K562 (cell line): ENCODE measurements around the gene CGB3. TPM values are rescaled to one million over a fixed set of nuclear protein-coding genes. Genes with fewer than 3 reads are reported as not detected.

Experiments used
- CHCHD3 ChIP-seq: fragments of 250-450 bp; sonication (Bioruptor Pico); IDR thresholded peaks from 2 replicates; pipeline ENCODE4 v2.1.2; 2022; ENCODE audit warnings: mild to moderate bottlenecking
- E4F1 ChIP-seq: fragments of 250-450 bp; sonication (Bioruptor Pico); IDR thresholded peaks from 2 replicates; pipeline ENCODE4 v1.5.0; 2021; ENCODE audit warnings: mild to moderate bottlenecking, borderline replicate concordance
- ELK3 ChIP-seq: fragments of 450-650 bp; formaldehyde crosslinking; IDR thresholded peaks from 2 replicates; pipeline ENCODE4 v1.4.0; 2020; ENCODE audit warnings: mild to moderate bottlenecking
- GABPB1 ChIP-seq: sonication (generic); formaldehyde crosslinking; IDR thresholded peaks from 2 replicates; pipeline ENCODE4 v1.8.0; 2022; ENCODE audit warnings: mild to moderate bottlenecking, missing genetic modification reagents
- GATAD2B ChIP-seq: fragments of 450-650 bp; IDR thresholded peaks from 2 replicates; pipeline ENCODE4 v1.6.1; 2017; ENCODE audit warnings: mild to moderate bottlenecking, borderline replicate concordance
- KLF6 ChIP-seq: fragments of 250-450 bp; sonication (Bioruptor Pico); IDR thresholded peaks from 2 replicates; pipeline ENCODE4 v1.4.0; 2020; ENCODE audit warnings: mild to moderate bottlenecking, moderate library complexity, borderline replicate concordance
- NR3C1 ChIP-seq: sonication (generic); formaldehyde crosslinking; IDR thresholded peaks from 2 replicates; pipeline ENCODE4 v1.8.1; 2022; ENCODE audit warnings: missing genetic modification reagents
- NRF1 ChIP-seq, 2 experiments: fragments of 450-650 bp; IDR thresholded peaks in 1 of 2; conservative IDR thresholded peaks in 1 of 2; 2 replicates each; pipeline ENCODE4 v1.6.1; 2014; ENCODE audit warnings: mild to moderate bottlenecking in 2 of 2
- PREB ChIP-seq: sonication (generic); formaldehyde crosslinking; IDR thresholded peaks from 2 replicates; pipeline ENCODE4 v1.8.1; 2023; ENCODE audit warnings: mild to moderate bottlenecking, missing genetic modification reagents
- SNRNP70 ChIP-seq: fragments of 200-400 bp; formaldehyde crosslinking; optimal IDR thresholded peaks from 2 replicates; pipeline ENCODE3; 2017; ENCODE audit warnings: low read depth, low read length
- polyA plus RNA-seq, 8 experiments: library from polyadenylated mRNA; depleted of rRNA in 4 of 8; stranded (reverse) in 5 of 8; unstranded in 3 of 8; fragments of >200 nt; fragmentation: Nextera tagmentation in 2 of 8; fragmentation: Illumina TruSeq in 1 of 8; extraction: Ambion mirVana in 2 of 8; extraction: Trizol in 1 of 8; gene quantifications; 2 replicates each; pipeline versions ENCODE4 v1.2.1 to v1.2.3, GENCODE V29; 2011 to 2014; ENCODE audit warnings: inconsistent platforms in 1 of 8, missing spikeins in 1 of 8
- total RNA-seq, 7 experiments: library from RNA; depleted of rRNA in 6 of 7; stranded (reverse); fragments of >200 nt in 6 of 7; fragmentation: Illumina TruSeq in 2 of 7; extraction: Trizol in 2 of 7; gene quantifications; 2 replicates each; pipeline versions ENCODE4 v1.2.1 to v1.2.3, GENCODE V29; 2011 to 2021; ENCODE audit warnings: low replicate concordance in 1 of 7
- TF ChIP-seq, protein P1 (sequence below), 2 experiments: fragments of 450-650 bp in 1 of 2; sonication (generic) in 1 of 2; formaldehyde crosslinking in 1 of 2; IDR thresholded peaks; 2 replicates each; pipeline versions ENCODE4 v1.7.1 to v1.9.0; 2016 to 2022; ENCODE audit warnings: inconsistent platforms in 1 of 2, mild to moderate bottlenecking in 1 of 2, missing genetic modification reagents in 1 of 2
- TF ChIP-seq, protein P2 (sequence below): sonication (generic); IDR thresholded peaks from 2 replicates; pipeline ENCODE4 v1.6.1; 2016

CGB3 gene
- total and polyA plus RNA-seq, 9 of the 15 experiments (the other 6 are each of a cell fraction or from before 2014, with no cell fraction given): not detected

DNA sequence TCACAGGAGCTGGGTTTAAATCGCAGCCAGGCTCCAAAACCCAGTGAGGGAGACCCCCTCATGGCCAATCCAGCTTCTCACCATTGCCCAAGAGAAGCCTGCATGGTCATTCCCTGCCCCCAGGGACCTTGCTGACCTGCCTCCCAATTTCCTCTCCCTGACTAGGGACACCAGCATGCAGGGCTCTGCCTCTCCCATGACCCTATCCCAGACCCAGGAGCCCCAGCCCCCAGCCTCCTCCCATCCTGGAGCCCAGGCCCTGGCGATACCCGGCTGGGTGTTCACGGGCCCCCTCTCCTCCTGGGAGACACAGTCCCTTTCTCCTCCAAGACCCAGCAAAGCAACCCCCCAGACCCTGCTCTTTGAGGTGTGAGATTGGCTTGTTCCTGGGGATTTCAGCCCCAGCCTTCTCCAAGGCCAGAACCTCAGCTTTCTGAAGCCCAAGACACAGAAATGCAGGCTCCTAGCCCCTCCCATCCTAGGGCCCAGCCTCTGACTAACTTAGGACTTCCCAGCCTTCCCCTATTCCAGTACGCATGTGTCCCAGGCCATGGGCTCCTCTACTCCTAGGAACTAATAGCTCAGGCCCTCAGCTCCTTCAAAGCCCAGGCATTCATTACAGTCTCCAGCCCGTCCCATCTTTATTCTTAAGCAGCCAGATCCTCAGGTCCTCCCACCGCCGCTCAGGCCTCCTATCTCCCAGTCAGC lies 32.1 kb downstream of the CGB3 start (continued):
- TF ChIP-seq, protein P1, sequence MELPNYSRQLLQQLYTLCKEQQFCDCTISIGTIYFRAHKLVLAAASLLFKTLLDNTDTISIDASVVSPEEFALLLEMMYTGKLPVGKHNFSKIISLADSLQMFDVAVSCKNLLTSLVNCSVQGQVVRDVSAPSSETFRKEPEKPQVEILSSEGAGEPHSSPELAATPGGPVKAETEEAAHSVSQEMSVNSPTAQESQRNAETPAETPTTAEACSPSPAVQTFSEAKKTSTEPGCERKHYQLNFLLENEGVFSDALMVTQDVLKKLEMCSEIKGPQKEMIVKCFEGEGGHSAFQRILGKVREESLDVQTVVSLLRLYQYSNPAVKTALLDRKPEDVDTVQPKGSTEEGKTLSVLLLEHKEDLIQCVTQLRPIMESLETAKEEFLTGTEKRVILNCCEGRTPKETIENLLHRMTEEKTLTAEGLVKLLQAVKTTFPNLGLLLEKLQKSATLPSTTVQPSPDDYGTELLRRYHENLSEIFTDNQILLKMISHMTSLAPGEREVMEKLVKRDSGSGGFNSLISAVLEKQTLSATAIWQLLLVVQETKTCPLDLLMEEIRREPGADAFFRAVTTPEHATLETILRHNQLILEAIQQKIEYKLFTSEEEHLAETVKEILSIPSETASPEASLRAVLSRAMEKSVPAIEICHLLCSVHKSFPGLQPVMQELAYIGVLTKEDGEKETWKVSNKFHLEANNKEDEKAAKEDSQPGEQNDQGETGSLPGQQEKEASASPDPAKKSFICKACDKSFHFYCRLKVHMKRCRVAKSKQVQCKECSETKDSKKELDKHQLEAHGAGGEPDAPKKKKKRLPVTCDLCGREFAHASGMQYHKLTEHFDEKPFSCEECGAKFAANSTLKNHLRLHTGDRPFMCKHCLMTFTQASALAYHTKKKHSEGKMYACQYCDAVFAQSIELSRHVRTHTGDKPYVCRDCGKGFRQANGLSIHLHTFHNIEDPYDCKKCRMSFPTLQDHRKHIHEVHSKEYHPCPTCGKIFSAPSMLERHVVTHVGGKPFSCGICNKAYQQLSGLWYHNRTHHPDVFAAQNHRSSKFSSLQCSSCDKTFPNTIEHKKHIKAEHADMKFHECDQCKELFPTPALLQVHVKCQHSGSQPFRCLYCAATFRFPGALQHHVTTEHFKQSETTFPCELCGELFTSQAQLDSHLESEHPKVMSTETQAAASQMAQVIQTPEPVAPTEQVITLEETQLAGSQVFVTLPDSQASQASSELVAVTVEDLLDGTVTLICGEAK (IDR thresholded peaks at IDR 0.05): no peak
- TF ChIP-seq, protein P1 (CRISPR knock-in tag; IDR thresholded peaks at IDR 0.05): no peak
- TF ChIP-seq, protein P2, sequence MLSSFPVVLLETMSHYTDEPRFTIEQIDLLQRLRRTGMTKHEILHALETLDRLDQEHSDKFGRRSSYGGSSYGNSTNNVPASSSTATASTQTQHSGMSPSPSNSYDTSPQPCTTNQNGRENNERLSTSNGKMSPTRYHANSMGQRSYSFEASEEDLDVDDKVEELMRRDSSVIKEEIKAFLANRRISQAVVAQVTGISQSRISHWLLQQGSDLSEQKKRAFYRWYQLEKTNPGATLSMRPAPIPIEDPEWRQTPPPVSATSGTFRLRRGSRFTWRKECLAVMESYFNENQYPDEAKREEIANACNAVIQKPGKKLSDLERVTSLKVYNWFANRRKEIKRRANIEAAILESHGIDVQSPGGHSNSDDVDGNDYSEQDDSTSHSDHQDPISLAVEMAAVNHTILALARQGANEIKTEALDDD: 0 out of 2 replicates have a peak, but pooled peaks have one; percentile 26
- TF ChIP-seq KLF6 (CRISPR knock-in tag) (no peak), GATAD2B (no peak), E4F1 (CRISPR knock-in tag) (no peak), NRF1 (conservative IDR thresholded peaks at IDR 0.05 in 1 of 2, IDR thresholded peaks at IDR 0.05 in 1 of 2) (peak; percentile 81 to 84), GABPB1 (CRISPR knock-in tag) (no peak), PREB (no peak), CHCHD3 (CRISPR knock-in tag) (no peak), NR3C1 (no peak), ELK3 (no peak), SNRNP70 (no peak)
